PFSK-1 (cell line): ENCODE measurements around the gene MOK.

Experiments used
- FOXP2 ChIP-seq: optimal IDR thresholded peaks from 2 replicates; pipeline ENCODE3; 2011; ENCODE audit warnings: borderline replicate concordance, control low read depth, inconsistent platforms; ENCODE audit not compliant: insufficient read depth; ENCODE audit errors: extremely low read length, extremely low read depth
- POLR2AphosphoS5 ChIP-seq: IDR thresholded peaks from 2 replicates; pipeline ENCODE4 v1.6.1; 2012; ENCODE audit warnings: low read depth, mild to moderate bottlenecking, control low read depth, low read length, moderate library complexity
- REST ChIP-seq, 2 experiments: IDR thresholded peaks; 2 replicates each; pipeline versions ENCODE4 v1.6.1 to v1.8.0; 2011 to 2012; ENCODE audit warnings: low read depth in 2 of 2, low read length in 2 of 2, control low read depth in 1 of 2, inconsistent platforms in 1 of 2, mild to moderate bottlenecking in 1 of 2, moderate library complexity in 1 of 2; ENCODE audit not compliant: insufficient read depth in 1 of 2
- TAF1 ChIP-seq: IDR thresholded peaks from 2 replicates; pipeline ENCODE4 v1.6.1; 2012; ENCODE audit warnings: low read length, control low read depth, borderline replicate concordance; ENCODE audit not compliant: insufficient read depth

GRCh38 chr14:102279688-102280348, 25.1 kb downstream of the MOK start:
- TF ChIP-seq REST (IDR thresholded peaks at IDR 0.05; ENCODE audit: insufficient read depth in 1 of 2, low read depth in 2 of 2, low read length in 2 of 2) = no peak
- no peak for TF ChIP-seq POLR2AphosphoS5
- no peak for TF ChIP-seq TAF1
- no peak for TF ChIP-seq FOXP2
